NCI-H1048 (cell line): ENCODE data around the gene SH3BP1.
A peak's percentile ranks its signal among the peaks of the same experiment; 100 is the strongest.

Experiments
- DNase-seq: peaks from one replicate; lab custom pipeline; 2025; lab: John Stamatoyannopoulos, UW

SH3BP1 gene

DNA sequence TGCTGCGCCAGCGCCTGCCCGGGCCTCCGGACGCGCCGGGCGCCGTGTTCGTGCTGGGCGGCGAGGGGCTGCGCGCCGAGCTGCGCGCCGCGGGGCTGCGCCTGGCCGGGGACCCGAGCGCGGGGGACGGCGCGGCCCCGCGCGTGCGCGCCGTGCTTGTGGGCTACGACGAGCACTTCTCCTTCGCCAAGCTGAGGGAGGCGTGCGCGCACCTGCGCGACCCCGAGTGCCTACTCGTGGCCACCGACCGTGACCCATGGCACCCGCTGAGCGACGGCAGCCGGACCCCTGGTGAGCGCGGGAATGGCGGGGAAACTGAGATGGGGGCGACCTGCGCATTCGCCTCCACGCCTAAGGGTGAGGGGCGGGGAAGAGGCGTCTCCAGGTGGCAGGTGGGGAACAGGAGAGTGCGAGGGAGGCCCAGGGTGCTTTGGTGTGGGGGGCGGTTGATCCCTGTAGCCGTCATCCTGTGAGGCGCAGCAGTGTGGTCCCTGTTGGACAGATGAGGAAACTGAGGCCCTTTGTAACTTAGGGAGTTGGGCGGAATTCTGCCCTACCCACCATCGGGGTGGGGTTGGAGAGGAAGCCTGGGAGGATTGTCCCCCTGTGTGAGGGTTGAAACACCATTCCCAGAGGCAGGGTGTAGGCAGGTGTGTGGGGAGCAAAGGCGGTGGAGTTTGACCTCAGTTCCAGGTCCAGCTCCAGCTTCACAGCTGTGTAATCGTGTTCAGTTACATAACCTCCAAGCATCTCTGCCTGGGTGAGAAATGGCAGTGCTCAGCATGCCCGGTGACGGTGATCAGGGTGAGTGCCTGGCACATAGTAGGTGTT lies 19.8 kb downstream of the SH3BP1 start:
- DNase-seq: no peak

GRCh38 chr22:37659897-37660708 lies 20.6 kb downstream of the SH3BP1 start:
- DNase-seq: no peak

- no peak for DNase-seq
Measured at GRCh38 chr22:37660709-37661045, 21.2 kb downstream of the SH3BP1 start.

GRCh38 chr22:37661160-37661924 lies 21.9 kb downstream of the SH3BP1 start:
- DNase-seq: no peak

- DNase-seq: no peak
Measured at GRCh38 chr22:37662039-37662438, 22.6 kb downstream of the SH3BP1 start.

- DNase-seq: no peak
Measured at GRCh38 chr22:37663521-37664140, 24.2 kb downstream of the SH3BP1 start.

- no peak for DNase-seq
Measured at GRCh38 chr22:37664249-37665101, 25.0 kb downstream of the SH3BP1 start.

DNA sequence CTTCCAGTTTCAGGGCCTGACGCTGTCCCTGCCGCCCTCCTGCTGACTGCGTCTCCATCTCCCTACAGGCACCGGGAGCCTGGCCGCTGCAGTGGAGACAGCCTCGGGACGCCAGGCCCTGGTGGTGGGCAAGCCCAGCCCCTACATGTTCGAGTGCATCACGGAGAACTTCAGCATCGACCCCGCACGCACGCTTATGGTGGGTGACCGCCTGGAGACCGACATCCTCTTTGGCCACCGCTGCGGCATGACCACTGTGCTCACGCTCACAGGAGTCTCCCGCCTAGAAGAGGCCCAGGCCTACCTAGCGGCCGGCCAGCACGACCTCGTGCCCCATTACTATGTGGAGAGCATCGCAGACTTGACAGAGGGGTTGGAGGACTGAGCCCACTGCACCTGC lies 26.0 kb downstream of the SH3BP1 start:
- DNase-seq: no peak

GRCh38 chr22:37669586-37669985 lies 30.1 kb downstream of the SH3BP1 start:
- DNase-seq: no peak

DNA sequence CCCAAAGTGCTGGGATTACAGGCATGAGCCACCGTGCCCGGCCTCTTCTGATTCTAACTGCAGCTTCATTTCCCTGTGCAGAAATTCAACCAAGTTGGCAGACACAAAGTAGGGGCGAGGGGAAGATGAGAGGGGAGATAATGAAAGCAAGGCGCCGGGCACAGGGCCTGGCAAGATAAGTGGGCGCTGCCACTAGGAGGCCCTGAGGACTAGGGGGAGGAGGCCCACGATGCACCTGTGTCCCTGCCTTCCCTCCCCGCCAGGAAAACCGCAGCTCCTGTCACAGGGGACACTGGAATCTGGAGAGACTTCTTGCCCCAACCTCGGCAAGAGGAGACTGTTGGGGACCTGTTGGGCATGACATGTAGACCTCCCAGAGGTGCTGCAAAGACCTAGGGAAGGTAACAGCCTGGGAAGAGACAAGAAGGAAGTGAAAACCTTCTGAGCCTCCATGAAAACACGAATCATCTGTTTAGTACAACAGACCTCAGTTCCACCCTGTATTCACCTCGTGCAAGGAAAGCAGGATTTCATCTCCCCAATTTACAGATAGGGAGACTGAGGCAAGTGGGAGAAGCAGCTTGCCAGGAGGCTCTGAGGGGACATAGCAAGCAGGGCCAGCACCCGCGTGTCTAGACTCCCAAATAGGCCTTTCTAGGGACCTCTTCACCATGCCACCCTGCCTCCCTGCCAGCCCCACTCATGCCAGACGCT lies 32.9 kb downstream of the SH3BP1 start:
- DNase-seq: no peak

DNA sequence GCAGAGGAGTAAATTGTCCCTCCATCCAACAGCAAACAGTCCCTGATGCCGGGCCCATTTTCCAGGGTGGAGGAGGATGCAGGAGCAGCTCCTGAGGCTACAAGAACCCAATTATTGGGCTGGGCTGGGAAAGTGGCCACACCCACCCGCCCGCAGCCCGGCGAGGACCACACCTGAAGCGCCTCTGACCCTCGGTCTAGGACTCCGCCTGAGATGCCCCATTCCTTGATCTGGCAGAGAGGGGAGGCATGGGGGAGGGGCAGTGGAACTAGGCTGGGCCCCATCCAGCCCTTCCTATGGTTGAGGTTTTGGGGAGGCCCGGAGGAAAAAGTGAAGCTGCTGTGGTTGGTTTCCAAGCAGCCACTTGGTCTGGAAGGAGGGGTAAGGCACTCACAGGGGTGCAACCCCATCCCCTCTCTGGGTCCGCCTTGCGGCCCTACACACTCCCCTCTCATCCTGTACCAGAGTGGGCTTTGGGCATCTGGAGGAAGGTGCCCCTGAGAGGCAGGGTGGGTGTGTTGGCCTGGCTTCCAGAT lies 33.5 kb downstream of the SH3BP1 start:
- no peak for DNase-seq

GRCh38 chr22:37674248-37674647 lies 34.8 kb downstream of the SH3BP1 start:
- no peak for DNase-seq

DNA sequence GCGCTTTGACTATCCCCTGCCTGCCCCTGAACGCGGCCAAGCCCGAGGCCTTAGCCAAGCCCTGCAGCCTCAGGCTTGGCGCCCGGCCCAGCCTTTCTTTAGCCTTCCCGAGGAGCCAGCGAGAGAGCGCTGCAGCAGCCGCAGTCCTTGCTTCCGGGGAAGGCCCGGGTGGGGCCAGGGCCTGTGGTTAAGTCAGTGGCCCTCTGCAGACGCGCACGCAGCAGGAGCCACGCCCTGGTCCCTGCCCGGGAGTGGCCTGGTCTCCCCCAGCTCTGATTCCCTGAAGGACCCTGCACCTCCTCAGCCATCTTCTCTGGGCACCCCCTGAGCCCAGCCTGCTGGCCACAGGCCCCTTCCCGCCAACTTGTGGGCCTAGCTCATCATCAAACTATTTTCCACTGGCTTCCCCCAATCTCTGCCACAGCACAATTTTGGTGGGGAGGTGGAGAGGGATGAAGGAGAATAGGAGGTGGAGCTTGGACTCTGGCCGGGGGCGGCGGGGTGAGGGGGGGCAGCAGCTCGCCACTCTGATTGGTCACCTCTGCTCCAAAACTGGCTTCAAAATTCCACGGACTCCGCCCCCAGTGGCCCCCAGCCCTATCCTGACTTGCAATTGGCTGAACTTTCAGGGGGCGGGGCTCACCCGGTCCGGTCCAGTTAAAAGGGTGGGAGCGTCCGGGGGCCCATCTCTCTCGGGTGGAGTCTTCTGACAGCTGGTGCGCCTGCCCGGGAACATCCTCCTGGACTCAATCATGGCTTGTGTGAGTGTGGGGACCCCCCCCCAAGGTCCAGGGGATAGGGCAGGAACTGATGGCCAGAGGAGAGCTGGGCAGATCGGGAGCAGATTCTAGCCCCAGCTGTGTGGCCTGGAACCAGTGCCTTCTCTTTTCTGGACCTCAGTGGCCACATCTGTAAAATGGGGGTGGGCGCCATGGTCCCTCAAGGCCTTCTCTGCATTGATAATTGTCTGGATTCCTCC lies 35.8 kb downstream of the SH3BP1 start, which contains the start of gene LGALS1:
Gene LGALS1, plus strand, starts transcription at position 686 of the 979 bp plus-strand sequence. Its CDS starts 67 bp downstream, at position 753.
- DNase-seq: no peak

GRCh38 chr22:37675930-37676735 lies 36.7 kb downstream of the SH3BP1 start:
- no peak for DNase-seq

GRCh38 chr22:37676736-37677492 lies 37.4 kb downstream of the SH3BP1 start:
- DNase-seq: peak; percentile 54

DNA sequence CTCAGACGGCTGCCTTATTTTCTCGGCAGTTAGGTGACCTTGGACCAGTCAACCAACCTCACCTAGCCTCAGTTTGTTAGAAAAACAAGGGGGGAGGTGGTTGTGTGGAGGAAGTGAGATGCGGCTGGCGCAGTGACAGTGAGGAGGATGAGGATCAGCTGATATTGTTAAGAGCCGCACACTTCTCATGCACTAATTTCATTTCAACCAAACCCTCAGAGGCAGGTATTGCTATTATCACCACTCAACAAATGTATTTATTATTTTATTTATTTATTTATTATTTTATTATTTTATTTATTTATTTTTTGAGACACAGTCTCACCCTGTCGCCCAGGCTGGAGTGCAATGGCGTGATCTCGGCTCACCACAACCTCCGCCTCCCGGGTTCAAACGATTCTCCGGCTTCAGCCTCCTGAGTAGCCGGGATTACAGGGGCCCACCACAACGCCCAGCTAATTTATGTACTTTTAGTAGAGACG lies 38.1 kb downstream of the SH3BP1 start:
- DNase-seq: no peak

GRCh38 chr22:37678372-37678771 lies 38.9 kb downstream of the SH3BP1 start:
- DNase-seq: no peak
